SH-SY5Y (cell line): ENCODE data around the gene EGFR.

ENCODE experiments used
- GATA2 ChIP-seq: IDR thresholded peaks from 2 replicates; pipeline ENCODE4 v1.6.1; 2011; ENCODE audit warnings: mild to moderate bottlenecking, low read depth, low read length
- GATA3 ChIP-seq: IDR thresholded peaks from 2 replicates; pipeline ENCODE4 v1.6.1; 2011; ENCODE audit warnings: low read depth, mild to moderate bottlenecking, low read length, moderate library complexity

DNA sequence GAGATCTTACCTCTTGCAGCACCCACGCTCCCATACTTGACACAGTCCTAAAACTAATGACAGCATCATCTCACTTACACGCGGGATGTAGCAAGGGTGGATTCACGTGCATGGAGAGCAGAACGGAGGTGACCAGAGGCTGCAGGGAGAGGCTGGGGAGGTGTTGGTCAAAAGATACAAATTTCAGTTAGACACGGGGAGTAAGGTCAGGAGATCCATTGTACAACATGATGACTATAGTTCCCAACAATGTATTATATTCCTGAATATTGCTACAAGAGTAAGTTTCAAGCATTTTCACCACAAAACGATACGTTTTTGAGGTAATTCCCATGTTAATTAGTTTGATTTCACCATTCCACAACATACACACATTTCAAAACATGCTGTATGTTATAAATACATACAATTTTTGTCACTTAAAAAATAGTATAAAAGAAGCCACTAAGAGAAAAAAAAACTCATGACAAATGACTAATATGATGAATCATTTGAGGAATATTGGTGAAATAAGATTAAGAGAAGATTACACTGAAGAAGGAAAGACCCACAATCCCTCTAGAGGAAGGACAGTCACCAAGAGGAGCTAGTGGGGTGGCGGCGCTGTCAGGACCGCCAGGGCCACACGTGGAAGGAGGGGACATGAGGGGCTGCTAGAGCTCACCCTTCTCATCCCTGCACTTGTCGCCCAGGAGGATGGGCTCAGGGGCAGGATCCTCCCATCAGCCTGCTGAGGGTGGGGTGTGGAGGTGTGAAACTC is 49.4 kb upstream of the EGFR start:
- TF ChIP-seq GATA3 (no peak), GATA2 (no peak)
